Tibial artery (tissue), 4 donors: ENCODE measurements around the gene TNFRSF11A.

Source experiments
- DNase-seq, 2 donors: peaks; one replicate each; pipeline ENCODE4 v3.0.0-alpha.2; 2019
- H3K27ac ChIP-seq, 2 donors: fragments of 200-600 bp; sonication (generic) in 1 of 2; 1 replicate in 1 of 2; 2 replicates in 1 of 2; pipeline ENCODE4 v1.5.1; 2018 to 2019; ENCODE audit warnings: mild to moderate bottlenecking in 1 of 2
- H3K27me3 ChIP-seq, 2 donors: fragments of 200-600 bp; sonication (generic) in 1 of 2; one replicate each; pipeline versions ENCODE4 v1.5.1 to v1.6.0; 2016 to 2019
- H3K36me3 ChIP-seq, 3 donors: fragments of 200-600 bp; sonication (generic) in 2 of 3; one replicate each; pipeline ENCODE4 v1.5.1; 2016 to 2019; ENCODE audit warnings: mild to moderate bottlenecking in 2 of 3
- H3K4me1 ChIP-seq, 4 donors: fragments of 200-600 bp; sonication (generic) in 2 of 4; 1 replicate in 3 of 4; 2 replicates in 1 of 4; pipeline ENCODE4 v1.5.1; 2016 to 2019
- H3K4me3 ChIP-seq, 2 donors: fragments of 200-600 bp; sonication (generic) in 1 of 2; 1 replicate in 1 of 2; 2 replicates in 1 of 2; pipeline ENCODE4 v1.5.1; 2018 to 2019; ENCODE audit warnings: mild to moderate bottlenecking in 2 of 2
- H3K9me3 ChIP-seq, 3 donors: fragments of 200-600 bp; sonication (generic) in 1 of 3; one replicate each; pipeline ENCODE4 v1.5.1; 2016 to 2019
- CTCF ChIP-seq, 2 experiments: fragments of 200-600 bp in 1 of 2; fragments of 450-650 bp in 1 of 2; IDR thresholded peaks; one replicate each; pipeline ENCODE4 v1.5.1; 2017 to 2019; ENCODE audit warnings: antibody characterized with exemption in 2 of 2, mild to moderate bottlenecking in 1 of 2, moderate library complexity in 1 of 2
- intact Hi-C: fragments of 100-400 bp; cut with DNase I; formaldehyde crosslinking; loops from one replicate; pipeline ENCODE4 v1.15.0; 2023; ENCODE audit warnings: low total_unique reads

TNFRSF11A gene

GRCh38 chr18:62281684-62282083, 43.4 kb upstream of the TNFRSF11A start:
- intact Hi-C loops, result loop anchor here (10.0 kb wide), 1 partner anchor 123 kb away; no protein-coding TSS in a partner anchor
- Histone ChIP-seq H3K9me3 (no peaks in the 10 kb centered on the region), H3K27ac (no peak overlapping the region), H3K4me3 (no peak overlapping the region), H3K36me3 (peaks cover 7 to 26% (median 13%) of the 10 kb centered on the region in 3 donors), H3K27me3 (no peaks in the 10 kb centered on the region), H3K4me1 (peaks cover 0 to 34% (median 13%) of the 10 kb centered on the region in 4 donors)
- DNase-seq, result no peak
- TF ChIP-seq CTCF (IDR thresholded peaks at IDR 0.05), result no peak

GRCh38 chr18:62282188-62282629, 42.9 kb upstream of the TNFRSF11A start:
- Histone ChIP-seq H3K9me3 (no peaks in the 10 kb centered on the region), H3K36me3 (peaks cover 7 to 26% (median 13%) of the 10 kb centered on the region in 3 donors), H3K4me3 (no peak overlapping the region), H3K27ac (no peak overlapping the region), H3K4me1 (peaks cover 0 to 34% (median 13%) of the 10 kb centered on the region in 4 donors), H3K27me3 (no peaks in the 10 kb centered on the region)
- intact Hi-C loops, result loop anchor here (10.0 kb wide), 1 partner anchor 123 kb away; no protein-coding TSS in a partner anchor
- no peak for DNase-seq
- no peak for TF ChIP-seq CTCF (IDR thresholded peaks at IDR 0.05)

GRCh38 chr18:62284637-62285036, 40.5 kb upstream of the TNFRSF11A start:
- peaks cover 9 to 26% (median 13%) of the 10 kb centered on the region in 3 donors for H3K36me3 ChIP-seq
- H3K4me1 ChIP-seq, result peaks cover 0 to 34% (median 13%) of the 10 kb centered on the region in 4 donors
- no peaks in the 10 kb centered on the region for H3K9me3 ChIP-seq
- intact Hi-C loops, result loop anchor here (10.0 kb wide), 1 partner anchor 120 kb away; no protein-coding TSS in a partner anchor
- no peak for TF ChIP-seq CTCF (IDR thresholded peaks at IDR 0.05)
- no peak for DNase-seq
- no peak overlapping the region for H3K27ac ChIP-seq
- no peaks in the 10 kb centered on the region for H3K27me3 ChIP-seq
- no peak overlapping the region for H3K4me3 ChIP-seq

- Histone ChIP-seq H3K36me3 (peaks cover 13 to 23% (median 16%) of the 10 kb centered on the region in 3 donors), H3K4me3 (no peak overlapping the region), H3K4me1 (peaks cover 0 to 34% (median 13%) of the 10 kb centered on the region in 4 donors), H3K27me3 (no peaks in the 10 kb centered on the region), H3K27ac (no peak overlapping the region), H3K9me3 (no peaks in the 10 kb centered on the region)
- DNase-seq, result no peak
- no peak for TF ChIP-seq CTCF (IDR thresholded peaks at IDR 0.05)
- intact Hi-C loops, result loop anchor here (10.0 kb wide), 1 partner anchor 120 kb away; no protein-coding TSS in a partner anchor
Observed at GRCh38 chr18:62285281-62285680, 39.8 kb upstream of the TNFRSF11A start.

- Histone ChIP-seq H3K36me3 (peaks cover 25 to 28% (median 28%) of the 10 kb centered on the region in 3 donors), H3K27ac (no peak overlapping the region)
- intact Hi-C loops, result loop anchor here (10.0 kb wide), 1 partner anchor 117 kb away; no protein-coding TSS in a partner anchor
Observed at GRCh38 chr18:62287781-62288664, 37.1 kb upstream of the TNFRSF11A start.

More at GRCh38 chr18:62287781-62288664, 37.1 kb upstream of the TNFRSF11A start:
- Histone ChIP-seq H3K4me1 (peaks cover 0 to 9% (median 2%) of the 10 kb centered on the region in 4 donors), H3K9me3 (no peaks in the 10 kb centered on the region), H3K4me3 (no peak overlapping the region), H3K27me3 (no peaks in the 10 kb centered on the region)
- no peak for DNase-seq
- TF ChIP-seq CTCF (IDR thresholded peaks at IDR 0.05), result no peak
